ENCODE results near the gene ZNF608.

ZNF608 gene

DNA sequence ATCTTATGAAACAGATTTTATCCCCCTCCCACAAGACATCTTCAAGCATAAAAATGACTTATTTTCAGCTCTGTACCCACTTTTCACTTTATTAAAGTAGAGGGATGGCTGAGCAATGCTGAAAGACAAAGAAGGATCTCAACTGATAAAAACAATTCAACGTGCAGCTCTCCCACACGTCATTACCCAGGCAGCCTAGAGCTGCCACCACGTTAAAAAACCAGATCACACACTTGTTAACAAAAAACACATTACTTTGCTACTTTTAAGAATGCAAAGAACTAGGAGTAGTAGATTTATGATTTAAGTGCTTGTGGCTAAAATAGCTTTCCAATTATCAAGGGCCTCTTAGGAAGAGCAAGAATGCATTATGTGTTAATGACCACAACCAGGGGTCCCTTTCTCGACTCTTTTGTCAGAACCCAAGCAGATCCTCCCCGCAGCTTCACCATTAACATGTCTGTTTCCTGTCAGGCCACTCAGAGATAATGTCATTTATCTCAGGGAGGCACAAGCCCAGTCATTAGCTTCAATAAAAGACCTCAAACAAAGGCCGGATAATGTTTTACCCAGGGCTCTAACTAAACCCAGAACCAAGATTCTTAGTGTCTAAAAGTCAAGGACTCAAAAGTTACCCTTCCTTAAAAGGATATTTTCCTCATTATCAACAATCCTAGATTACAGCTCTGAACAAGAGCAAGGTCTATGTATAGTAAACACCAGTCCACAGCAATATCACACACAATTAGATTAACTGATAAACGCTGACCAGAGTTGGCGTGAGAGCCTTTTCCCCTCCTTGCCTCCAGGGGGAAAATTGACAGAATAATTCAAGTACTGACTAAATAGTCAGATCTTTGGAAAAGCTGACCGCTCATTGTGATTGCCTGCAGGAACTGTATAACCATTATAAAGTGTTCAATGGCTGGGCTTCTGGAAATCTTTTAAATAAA, 7.5 kb downstream of the ZNF608 start:
- in situ Hi-C loops (cut with MboI; ENCODE audit: low sequenced_read_pairs), result no loop called here

DNA sequence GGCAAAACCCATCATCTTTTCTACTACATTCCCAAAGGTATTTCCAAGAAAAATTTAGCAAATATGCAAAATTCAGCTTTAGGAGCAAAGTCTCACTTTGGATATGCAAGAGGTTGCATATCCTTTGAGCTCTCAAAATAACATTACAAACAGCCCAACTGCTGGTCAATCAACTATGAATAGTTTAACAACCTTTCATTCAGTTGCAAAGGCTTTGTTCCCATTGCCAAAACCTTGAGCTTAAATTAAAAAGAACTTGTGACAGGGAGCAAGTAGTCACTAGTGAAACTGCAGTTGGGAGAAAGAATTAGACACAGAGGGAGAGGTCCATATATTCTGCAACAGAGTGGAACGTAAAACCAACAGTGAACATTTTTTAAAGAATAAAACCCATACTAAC, 8.8 kb downstream of the ZNF608 start:
- in situ Hi-C loops (cut with MboI; ENCODE audit: low sequenced_read_pairs), result no loop called here

DNA sequence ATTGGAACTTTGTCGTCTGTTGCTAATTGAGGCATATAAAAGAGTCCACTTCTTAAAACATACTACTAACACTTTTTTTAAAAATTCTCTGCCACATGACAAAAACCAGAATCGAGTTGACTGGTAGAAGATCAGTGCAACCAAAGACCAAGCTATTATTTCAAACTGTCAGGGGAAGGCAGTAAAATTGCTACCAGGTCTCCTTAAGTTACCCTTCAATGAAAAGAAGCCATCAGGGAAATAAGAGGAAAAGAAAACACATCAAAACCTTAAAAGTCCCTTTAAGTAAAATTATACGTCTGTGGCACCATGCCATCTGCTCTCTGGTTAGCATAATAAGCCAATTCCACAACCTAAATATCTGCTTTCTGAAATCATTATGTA, 9.6 kb downstream of the ZNF608 start:
- in situ Hi-C loops (cut with MboI; ENCODE audit: low sequenced_read_pairs), result no loop called here

DNA sequence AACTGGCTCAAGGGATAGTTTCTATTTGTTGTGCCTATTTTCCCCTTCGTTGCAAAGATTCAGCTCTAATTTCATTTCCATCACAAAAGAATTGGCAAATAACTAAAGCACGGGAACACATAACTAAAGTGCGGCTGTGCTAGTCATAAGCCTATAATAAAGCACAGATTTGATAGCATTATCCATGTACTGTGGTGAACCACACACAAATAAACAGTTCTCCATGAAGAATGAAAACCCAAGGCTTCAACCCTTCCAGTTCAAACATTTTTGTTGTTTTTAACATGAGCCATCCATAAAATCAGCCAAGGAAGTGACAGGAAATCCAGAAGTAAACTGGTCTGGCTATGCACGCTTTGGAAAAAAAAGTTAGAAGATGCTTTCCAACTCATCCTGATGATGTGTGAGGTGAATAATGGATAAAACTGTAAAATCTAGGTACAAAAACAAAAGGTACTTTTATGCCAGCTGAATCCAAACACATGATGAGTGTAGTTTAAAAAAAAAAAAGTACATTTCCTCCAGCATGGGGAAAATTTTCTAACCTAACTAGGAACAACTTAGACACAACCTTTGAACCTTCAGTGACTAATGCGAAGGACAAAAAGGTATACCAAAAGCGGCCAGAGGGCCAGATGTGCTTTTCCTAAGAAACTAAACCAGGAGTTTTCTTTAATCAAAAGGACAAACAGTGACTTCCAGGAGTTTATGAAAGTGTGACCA, 10.2 kb downstream of the ZNF608 start:
- in situ Hi-C loops (cut with MboI; ENCODE audit: low sequenced_read_pairs), result no loop called here

DNA sequence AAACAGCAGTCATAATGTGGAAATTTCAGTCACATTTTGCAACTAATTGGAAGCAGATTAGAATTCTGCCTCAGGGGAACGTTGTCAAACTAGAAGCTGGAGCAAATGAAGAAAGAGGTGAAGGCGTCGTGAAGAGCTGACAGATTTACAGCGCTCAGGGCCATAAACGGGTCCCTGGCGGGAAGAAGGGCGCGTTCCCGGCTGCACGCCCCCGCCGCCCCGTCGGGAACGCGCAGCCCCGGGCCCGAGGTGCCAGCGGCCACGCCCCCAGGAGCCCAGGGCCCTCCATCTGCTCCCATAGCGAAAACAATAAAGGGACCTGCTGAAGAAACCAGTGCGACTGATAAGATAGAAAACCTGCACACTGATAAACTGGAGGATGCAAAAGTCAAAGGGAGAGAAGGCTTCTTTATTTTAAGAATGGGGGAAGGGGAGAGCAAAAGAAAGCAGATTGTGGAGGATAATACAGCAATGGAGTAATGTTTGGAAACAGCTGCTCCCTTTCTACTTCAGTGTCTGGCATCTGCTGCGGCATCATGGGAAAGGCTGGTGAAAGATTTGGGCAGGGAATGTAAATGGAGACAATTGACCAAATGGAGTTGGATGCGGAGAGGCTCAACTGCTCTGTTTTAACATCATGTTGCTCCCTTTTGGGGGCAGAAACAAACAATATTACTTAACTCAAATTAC, 11.1 kb downstream of the ZNF608 start:
- in situ Hi-C loops (cut with MboI; ENCODE audit: low sequenced_read_pairs), result no loop called here

DNA sequence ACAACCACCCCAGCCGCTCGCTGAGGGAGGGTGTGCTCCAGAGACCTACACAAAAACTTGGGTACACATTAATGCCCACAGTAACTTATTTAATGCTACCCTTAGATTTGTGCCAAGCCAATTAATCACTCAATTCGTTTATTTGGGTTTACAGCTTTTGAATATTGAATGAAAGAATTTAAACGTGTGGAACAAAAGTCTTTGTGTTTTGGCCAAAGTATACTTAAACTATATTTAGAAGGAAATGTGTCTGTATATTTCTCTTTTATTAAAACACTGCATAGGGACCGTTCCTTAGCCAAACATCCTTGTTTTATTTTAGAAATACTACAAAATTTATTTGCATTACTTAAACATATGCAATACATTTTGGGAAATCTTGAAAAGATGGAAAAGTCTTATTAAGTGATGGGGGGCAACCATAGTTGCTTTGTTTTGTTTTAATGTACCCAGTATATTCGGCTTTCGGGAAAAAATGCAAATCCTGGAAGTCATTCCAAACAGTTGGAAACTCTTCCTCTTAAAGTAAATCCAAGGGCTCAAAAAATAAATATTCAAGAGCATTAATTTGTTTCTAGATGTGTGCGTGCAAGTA, 11.8 kb downstream of the ZNF608 start:
- in situ Hi-C loops (cut with MboI; ENCODE audit: low sequenced_read_pairs), result no loop called here

DNA sequence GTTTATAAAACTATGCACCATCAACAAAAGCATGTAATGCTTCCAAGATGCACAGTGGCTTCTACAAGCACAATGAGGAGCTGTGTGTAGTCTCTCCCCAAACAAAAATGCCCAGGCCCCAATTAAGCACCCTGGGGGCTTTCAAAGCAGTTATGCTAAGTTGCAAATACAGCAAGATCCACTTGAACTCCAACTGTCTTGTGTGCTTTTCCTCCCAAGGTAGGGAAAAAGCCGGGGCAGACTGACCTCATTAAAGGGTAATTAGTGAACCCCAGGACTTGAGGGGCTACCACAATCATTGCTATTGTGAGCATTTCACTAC, 13.1 kb downstream of the ZNF608 start:
- in situ Hi-C loops (cut with MboI; ENCODE audit: low sequenced_read_pairs), result no loop called here

DNA sequence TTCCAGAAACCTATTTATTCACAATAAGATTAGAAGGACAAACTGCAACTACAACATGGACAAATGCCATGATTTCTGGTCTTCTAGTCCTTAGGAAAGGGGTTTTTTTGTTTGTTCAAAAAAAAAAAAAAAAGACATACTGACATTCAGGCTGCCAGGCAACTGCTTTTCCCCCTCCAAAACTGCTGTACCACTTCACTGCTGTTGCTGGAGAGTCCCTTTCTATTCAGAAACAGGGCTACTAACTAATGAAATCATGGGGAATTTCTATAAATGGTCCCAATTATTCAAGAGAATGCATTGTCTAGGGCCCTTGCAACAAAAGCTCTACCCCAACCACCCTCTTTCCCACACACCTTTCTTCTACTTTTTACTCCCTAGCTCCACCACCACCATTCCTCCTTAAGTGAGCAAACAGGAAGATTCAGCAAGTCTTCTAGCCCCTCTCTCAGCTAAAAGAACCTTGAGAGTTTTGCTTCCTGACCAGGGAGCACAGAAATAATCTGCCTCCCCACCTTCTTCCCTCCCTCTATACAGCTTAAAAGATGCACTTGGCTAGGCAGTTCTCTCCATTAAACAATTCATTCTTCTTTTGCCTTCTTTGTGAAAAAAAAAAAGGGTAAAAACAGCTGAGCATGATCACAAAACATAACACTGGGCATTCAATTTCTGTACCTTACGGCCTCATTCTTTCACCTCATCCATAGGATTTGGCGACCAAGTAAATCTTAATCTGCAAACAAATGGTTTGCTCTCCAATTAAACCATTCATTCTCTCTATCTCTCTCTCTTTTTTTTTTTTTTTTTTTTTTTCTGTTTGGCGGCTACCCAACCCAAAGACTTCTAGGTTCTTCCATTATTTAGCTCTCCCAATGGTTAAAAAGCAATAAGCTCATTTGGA, 13.8 kb downstream of the ZNF608 start:
- in situ Hi-C loops (cut with MboI; ENCODE audit: low sequenced_read_pairs), result no loop called here

DNA sequence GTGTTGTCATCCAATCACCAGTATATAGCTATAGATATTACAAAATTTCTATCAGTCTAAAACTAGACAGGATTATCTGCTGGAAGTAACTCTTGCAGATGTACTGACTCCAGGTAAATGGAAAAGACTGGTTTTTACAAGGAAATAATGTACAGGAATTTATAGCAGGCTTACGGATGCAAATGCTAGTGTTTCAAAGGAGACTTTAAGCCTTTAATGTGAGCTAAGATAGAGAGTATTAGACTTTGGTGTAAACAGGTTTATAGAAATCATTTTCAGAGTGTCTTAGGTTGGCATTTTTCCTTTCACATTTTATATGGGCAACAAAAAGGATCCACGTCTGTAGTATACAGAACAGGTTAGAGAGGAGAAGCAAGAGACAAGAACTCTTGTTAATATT, 16.1 kb downstream of the ZNF608 start:
- in situ Hi-C loops (cut with MboI; ENCODE audit: low sequenced_read_pairs), result no loop called here

DNA sequence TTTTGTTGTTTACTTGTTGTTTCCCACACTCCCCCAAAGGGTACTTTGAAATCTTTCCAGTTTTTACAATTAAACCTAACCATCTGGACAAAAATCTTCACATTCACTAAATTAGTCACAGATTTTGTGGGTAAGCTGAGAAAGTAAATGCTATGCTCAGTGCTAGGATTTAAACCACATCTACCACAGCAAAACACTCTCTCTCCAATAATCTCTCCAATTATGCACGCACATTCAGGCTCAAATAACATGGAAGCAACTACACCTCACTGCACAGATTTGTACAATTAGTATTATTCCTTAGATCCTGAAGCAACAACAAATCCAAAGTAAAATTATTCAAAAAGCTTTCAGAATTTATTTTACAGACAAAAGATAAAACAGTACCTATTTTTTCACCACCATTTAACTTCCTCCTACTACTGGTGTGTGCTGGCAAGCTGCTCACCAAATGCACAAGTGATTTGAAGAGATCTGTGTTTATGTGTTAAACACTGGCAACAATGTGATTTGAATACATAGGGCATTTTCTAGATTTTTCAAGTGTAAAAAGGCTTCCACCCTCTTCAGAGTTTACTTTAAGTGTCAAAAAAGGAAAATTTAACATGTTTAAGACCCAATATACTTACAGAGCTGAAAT, 16.6 kb downstream of the ZNF608 start:
- in situ Hi-C loops (cut with MboI; ENCODE audit: low sequenced_read_pairs), result no loop called here

DNA sequence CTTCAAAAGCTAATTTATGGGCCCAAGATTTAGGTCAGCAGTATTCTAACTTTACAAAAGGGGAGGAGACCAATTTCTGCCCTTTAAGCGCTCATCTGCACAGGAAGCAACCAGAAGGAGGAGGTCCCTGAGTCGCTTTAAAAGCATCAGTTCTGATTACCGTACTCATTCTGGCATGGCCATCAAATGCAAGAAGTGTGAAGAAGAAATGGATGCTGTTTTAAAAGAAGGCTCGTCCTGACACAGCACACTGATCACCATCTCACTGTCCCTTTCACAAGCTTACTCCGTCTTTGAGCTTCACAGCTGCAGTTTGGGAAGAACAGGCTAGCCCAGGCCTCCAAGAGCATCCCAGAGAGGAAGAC, 17.5 kb downstream of the ZNF608 start:
- in situ Hi-C loops (cut with MboI; ENCODE audit: low sequenced_read_pairs), result no loop called here

DNA sequence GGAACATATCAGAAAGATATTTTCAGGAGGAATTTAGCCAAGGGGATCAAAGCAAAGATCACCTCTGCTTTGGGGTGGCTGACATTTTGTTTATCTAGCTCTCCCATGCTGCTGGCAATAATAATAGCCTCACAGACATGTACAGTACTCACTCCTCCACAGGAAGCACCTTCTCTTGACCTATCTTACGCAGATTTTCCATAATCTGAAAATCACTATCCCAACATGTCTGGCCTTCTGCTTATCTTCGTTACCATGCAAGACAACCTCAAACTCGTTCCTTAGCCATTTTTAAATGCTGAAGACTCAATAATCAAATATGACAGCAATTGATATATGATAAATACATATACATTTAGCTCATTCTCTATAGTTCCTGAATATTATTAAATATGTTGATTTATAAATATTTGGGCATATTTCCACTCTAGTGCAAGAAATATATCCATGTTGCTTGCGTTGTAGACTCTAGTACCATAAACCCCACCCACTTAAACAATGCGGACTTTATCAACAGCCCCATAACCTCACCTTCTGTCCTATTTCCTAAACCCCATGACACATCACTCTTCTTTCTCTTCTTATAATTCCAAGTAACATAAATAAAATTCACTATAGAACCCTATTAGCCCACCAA, 18.0 kb downstream of the ZNF608 start:
- in situ Hi-C loops (cut with MboI; ENCODE audit: low sequenced_read_pairs), result no loop called here

DNA sequence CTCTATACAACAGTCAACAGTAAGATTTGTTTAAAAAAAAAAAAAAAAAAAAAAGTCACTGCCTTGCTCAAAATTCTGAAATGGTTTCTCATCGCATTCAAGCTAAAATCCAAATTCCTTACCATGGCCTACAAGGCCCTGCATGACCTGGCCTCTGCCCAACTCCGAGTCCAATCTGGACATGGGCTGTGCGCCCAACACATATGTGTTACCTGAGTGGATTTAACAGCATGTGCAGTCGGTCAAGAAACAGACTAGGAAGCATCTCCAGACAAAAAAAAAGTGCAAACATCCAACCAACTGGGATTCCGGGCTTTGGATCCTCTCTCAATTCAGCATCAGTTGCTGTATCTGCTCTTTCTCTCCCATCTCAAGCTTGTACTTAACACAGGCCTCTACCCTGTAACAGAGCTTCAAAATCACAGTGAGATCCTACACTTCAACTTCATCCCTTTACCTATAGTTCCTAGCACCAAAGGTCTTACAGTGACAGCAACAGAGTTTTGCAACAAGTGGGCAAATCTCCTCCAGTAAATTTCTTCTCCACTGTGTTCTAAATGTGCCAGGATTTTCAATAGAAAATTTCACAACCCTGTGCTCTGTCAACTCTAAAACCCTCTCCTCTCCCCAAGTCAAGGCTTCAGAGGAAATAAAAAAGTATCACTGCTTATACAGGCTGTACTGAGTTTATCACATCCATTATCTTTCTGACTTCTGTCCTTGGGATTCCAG, 19.6 kb downstream of the ZNF608 start:
- in situ Hi-C loops (cut with MboI; ENCODE audit: low sequenced_read_pairs), result no loop called here

DNA sequence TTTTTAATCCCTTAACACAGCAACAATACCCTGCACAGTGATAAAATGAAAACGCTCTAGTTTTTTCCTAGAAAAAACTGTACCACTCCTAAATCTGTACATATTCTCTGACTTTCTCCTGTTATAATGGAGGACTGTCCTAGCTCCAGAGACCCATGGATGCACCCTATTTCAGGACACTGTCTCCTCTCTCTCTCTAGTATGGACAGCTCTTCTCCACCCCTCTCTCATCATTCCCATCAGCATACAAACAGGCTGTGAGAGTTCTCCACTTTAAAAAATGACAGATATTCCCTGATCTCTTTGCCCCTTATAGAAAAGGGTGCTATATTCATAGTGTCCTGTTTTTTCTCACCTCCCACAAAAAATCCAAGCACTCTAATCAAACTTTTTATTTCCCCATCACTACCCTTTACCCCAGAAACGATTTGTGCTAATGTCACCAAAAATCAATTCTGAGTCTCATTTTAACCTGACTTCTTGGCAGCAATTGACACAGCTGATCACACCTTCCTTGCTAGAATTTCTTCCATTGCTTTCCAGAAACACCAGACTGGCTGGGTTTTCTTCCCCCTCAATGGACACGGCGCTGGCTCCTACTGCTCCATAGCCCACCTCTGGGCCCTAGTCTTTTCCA, 20.7 kb downstream of the ZNF608 start:
- in situ Hi-C loops (cut with MboI; ENCODE audit: low sequenced_read_pairs), result no loop called here

DNA sequence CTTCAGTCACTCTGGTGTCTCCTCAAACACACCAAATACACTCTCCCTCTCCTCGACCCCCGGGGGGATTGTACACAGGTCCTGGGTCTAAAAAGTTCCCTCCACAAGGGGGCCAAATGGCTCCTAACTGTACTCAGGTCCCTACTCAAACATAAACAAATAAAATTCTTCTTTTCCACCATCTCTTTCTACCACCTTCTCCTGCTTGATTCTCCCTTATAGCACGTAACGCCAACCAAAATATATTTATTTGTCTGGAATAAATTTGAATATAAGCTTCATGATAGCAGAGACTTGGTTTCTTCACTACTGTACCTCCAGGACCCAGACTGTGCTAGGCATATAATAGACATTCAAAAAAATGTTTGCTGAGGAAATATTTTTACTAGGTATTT, 21.4 kb downstream of the ZNF608 start:
- in situ Hi-C loops (cut with MboI; ENCODE audit: low sequenced_read_pairs), result no loop called here

DNA sequence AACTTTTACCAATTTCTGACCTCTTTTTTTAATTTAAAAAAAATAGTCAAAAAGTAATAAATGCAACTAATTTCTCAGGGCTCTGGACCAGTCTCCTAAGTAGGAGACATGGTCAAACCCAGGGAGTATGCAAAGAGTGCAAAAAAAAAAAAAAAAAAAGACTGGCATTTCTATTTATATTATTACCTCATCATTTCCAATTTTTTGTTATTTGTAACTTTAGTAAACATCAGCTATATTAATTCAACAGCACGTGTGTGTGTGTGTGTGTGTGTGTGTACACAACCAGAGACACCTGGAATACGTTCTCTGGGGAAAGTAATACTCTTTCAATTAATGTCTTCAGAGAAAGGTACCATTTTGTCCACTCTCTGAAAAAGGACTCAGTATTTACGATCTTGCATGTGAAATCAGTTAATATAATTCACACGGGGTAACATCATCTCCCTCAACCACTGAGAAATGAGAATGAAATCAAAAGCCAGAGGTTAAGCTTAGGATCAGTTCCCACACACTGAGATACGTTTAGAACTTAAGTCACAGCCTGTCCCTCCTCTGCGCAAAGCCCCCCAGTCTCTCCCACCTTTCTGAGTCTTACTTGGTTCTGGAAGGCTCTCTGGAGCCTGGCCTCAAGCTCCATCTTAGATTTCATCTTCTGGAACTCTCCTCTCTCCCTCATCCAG, 21.9 kb downstream of the ZNF608 start:
- in situ Hi-C loops (cut with MboI; ENCODE audit: low sequenced_read_pairs), result no loop called here

DNA sequence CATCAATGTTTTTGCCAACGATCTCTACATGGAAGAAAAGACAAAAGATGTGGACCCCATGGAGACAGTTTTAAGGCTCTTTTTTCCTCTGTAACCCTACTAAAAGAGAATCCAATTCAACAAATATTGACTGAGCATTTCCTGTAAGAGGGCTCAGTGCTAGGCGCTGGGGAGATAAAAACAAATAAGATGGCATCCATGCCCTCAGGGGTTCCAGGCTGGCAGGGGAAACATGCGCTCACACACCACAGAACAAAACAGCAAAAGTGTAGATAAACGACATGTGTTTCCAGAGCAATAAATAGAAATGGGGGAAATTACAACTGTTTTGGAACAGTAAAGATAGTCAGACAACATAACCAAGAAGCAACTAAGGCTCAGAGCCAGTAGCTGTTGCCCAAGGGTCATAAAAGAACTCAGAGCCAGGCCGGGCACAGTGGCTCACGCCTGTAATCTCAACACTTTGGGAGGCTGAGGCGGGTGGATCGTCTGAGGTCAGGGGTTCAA, 25.2 kb downstream of the ZNF608 start:
- in situ Hi-C loops (cut with MboI; ENCODE audit: low sequenced_read_pairs), result no loop called here

DNA sequence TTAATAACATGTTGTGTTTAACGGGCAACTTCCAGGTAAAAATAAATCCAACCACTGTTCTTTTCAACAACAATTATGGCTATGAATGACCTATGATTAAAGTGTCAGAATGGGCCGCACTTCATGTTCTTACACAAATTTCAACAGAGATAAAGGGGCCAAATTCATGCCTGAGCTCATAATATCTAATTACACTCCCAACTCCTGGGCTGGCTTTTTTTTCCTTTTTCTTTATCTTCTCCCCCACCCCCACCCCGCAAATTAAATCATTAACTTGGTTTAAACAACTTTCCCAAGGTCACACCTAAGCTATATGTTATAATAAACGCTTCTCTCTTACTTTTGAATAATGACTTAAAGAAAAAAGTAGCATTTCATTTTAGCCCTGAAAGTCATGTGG, 25.8 kb downstream of the ZNF608 start:
- in situ Hi-C loops (cut with MboI; ENCODE audit: low sequenced_read_pairs), result no loop called here
